OCI-LY3 (cell line): ENCODE measurements around the gene EBLN1.

Source experiments
- CTCF ChIP-seq: fragments of 200-600, 300-600 bp; sonication (generic); IDR thresholded peaks from 2 replicates; pipeline ENCODE4 v1.5.1; 2014; ENCODE audit warnings: antibody characterized with exemption, low read length, low read depth
- EZH2phosphoT487 ChIP-seq: fragments of 200-600 bp; shearing (Covaris generic); IDR thresholded peaks from 2 replicates; pipeline ENCODE4 v1.6.1; 2018; ENCODE audit warnings: antibody characterized with exemption, mixed run types, low read depth

- TF ChIP-seq CTCF (no peak), EZH2phosphoT487 (no peak)
Observed at GRCh38 chr10:22251751-22252223, 34.0 kb upstream of the EBLN1 start.
